Mucosa of rectum (tissue), 2 donors: Measurements from ENCODE around the gene CX3CR1.

Source experiments
- H3K27ac ChIP-seq, 2 donors: one replicate each; pipeline ENCODE4 v1.7.0; 2013; ENCODE audit warnings: inconsistent platforms in 2 of 2, low read depth in 2 of 2, low read length in 2 of 2
- H3K27me3 ChIP-seq, 2 donors: one replicate each; pipeline ENCODE4 v1.7.0; 2013; ENCODE audit warnings: low read length in 2 of 2; ENCODE audit not compliant: control insufficient read depth in 2 of 2, insufficient read depth in 2 of 2
- H3K36me3 ChIP-seq, 2 donors: one replicate each; pipeline ENCODE4 v1.7.0; 2013; ENCODE audit warnings: low read length in 2 of 2; ENCODE audit not compliant: control insufficient read depth in 2 of 2, insufficient read depth in 2 of 2
- H3K4me1 ChIP-seq, 2 donors: one replicate each; pipeline ENCODE4 v1.7.0; 2013; ENCODE audit warnings: low read length in 2 of 2, mild to moderate bottlenecking in 1 of 2; ENCODE audit not compliant: control insufficient read depth in 2 of 2, insufficient read depth in 2 of 2
- H3K4me3 ChIP-seq, 2 donors: one replicate each; pipeline ENCODE4 v1.7.0; 2013; ENCODE audit warnings: low read length in 2 of 2
- H3K9ac ChIP-seq, 2 donors: one replicate each; pipeline ENCODE4 v1.7.0; 2013; ENCODE audit warnings: low read length in 2 of 2, low read depth in 1 of 2, mild to moderate bottlenecking in 1 of 2
- H3K9me3 ChIP-seq, 2 donors: one replicate each; pipeline ENCODE4 v1.7.0; 2013; ENCODE audit warnings: low read length in 2 of 2; ENCODE audit not compliant: control insufficient read depth in 2 of 2
- donor health status: healthy.
- donor health status: Normal muscosa, but diverticular disease.

Gene CX3CR1

DNA sequence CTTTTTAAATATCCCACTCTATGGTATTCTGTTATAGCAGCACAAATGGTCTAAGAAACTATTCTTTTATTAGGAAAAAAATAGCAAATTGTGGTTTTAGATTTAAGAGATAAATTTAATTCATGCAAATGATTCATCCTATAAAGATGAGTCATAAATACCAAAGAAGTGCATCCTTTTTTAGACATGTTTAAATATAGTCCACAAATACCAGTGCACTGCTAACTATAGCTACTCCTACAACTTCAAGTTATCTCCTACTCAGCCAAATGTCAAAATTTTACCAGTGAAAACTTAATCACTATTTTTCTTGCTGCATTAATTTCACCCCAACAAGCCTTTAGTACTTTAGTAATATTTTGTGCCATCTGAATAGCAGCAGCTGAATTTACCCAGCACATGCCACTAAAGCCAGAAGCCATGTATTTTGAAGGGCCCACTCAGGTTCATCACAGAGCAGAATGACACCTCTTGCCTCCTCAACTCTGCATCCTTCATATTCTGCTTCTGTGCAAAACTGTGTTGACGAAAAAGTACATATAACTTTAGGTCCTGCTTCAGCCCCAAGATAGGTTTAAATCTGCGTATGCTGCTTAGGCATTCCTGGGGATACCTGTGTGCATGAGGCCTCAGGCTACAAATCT is 24.9 kb downstream of the CX3CR1 start:
- H3K4me1 ChIP-seq, result peaks cover 0 to under 1% of the 10 kb centered on the region in 2 donors
- H3K36me3 ChIP-seq, result no peaks in the 10 kb centered on the region
- H3K4me3 ChIP-seq, result no peak overlapping the region
- H3K9ac ChIP-seq, result no peak overlapping the region
- H3K27ac ChIP-seq, result no peak overlapping the region
- no peaks in the 10 kb centered on the region for H3K9me3 ChIP-seq
- H3K27me3 ChIP-seq, result peaks cover 0 to under 1% of the 10 kb centered on the region in 2 donors

DNA sequence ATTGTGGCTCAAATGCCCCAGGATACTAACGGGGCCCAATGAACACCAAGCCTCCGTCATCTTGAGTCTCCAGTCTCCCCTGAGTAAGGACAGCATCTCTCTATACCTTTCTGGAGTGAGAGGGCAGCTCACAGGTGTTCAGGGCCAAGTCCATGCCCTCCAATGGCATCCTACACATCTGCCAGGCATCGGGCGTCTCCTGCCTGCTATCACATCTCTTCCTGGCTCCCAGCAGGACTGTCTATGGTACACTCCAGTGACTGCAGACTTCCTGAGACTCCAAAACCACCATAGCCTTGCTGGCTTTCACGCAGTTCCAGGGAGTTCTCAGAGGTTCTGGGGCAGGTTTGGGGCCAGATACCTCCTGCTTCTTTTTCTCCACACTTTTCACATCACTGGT is 28.3 kb downstream of the CX3CR1 start:
- Histone ChIP-seq H3K9ac (no peak overlapping the region), H3K4me3 (no peak overlapping the region), H3K27ac (no peak overlapping the region), H3K9me3 (no peaks in the 10 kb centered on the region), H3K4me1 (peaks cover 0 to 2% of the 10 kb centered on the region in 2 donors), H3K27me3 (no peaks in the 10 kb centered on the region), H3K36me3 (no peaks in the 10 kb centered on the region)

DNA sequence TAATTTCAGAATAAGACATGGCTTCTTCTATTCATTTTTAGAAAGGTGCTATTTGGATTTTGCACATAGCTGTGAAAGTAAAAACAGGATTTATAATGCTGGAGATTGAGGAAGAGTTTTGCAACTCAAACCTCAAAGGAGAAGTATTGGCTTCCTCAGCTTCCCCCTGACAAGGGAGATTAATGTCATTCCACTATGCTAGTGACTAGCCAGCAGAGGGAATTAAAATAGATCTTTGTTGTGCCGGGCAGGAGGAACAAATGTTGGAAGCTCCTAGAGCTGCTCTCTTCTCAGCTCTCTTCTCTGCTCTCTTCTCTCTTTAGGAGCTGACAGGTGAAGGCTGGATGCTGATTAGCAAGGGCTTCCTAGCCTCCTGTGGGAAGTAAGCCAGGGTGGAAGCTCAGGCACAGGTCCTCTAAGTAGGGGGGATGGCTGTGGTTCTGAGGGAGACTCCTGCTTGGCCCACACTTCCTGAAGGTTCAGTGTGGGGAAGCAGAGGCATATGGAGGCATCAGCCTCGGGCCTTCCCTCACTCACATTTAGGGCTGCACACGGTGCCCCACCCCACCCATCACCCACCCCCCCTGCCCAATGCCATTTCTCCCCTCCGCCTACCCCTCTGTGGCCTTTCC is 29.6 kb downstream of the CX3CR1 start:
- H3K9me3 ChIP-seq, result no peaks in the 10 kb centered on the region
- H3K9ac ChIP-seq, result no peak overlapping the region
- no peak overlapping the region for H3K4me3 ChIP-seq
- H3K36me3 ChIP-seq, result no peaks in the 10 kb centered on the region
- H3K27ac ChIP-seq, result no peak overlapping the region
- peaks cover 0 to 2% of the 10 kb centered on the region in 2 donors for H3K4me1 ChIP-seq
- no peaks in the 10 kb centered on the region for H3K27me3 ChIP-seq

DNA sequence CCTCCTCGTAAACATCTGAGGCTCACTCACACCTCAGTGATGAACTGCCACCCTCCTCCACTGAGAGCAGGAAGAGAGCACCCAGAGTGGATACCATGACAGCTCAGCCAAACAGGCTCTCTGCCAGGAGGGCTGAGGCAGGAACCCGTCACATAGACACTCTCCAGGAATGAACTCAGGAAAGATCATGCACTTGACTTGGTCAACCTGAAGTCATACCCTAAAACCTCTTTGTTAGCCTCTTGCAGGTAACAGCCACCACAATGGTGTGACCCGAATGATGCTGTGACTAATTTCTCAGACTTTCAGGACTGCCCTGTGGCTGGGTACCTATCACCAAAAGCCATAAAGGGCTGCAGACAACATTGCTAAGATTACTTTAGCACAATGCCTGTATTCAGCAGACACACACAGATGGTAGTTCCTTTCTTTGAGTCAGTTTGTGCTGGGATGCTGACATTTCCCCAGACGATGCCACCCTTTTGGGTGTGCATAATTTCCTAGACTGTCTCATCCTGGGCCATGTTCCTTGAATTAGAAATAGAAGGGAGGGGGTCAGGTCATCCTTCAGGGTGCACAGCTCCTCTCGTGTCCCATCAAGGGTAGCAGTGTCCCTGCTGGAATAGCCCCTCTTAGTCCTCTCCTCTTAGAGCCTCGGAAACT is 30.3 kb downstream of the CX3CR1 start:
- peaks cover 0 to 2% of the 10 kb centered on the region in 2 donors for H3K4me1 ChIP-seq
- H3K9me3 ChIP-seq, result no peaks in the 10 kb centered on the region
- no peak overlapping the region for H3K4me3 ChIP-seq
- no peak overlapping the region for H3K27ac ChIP-seq
- H3K9ac ChIP-seq, result no peak overlapping the region
- H3K36me3 ChIP-seq, result no peaks in the 10 kb centered on the region
- peaks cover 0 to 2% of the 10 kb centered on the region in 2 donors for H3K27me3 ChIP-seq

DNA sequence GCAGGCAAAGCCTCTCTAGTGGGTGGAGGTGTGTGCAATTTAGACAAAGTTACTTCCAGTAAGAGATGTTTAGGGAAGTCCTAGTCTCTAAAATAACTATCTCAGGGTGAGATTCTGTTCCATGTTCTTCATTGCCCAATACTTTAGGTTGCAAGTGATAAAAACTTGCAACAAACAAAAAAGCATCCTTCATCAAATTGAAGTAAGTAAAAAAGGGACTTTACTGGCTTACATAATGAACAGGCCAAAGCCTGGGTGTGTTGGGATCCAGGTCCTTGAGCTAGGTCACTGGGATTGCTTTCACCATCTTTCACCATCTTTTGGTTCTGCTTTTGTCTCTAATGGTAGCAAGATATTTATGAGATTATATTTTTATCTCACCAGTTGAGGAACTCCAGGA is 38.3 kb downstream of the CX3CR1 start:
- Histone ChIP-seq H3K4me3 (no peak overlapping the region), H3K9ac (no peak overlapping the region), H3K27me3 (peaks cover 5% of the 10 kb centered on the region in 2 donors), H3K4me1 (no peaks in the 10 kb centered on the region), H3K9me3 (no peaks in the 10 kb centered on the region), H3K27ac (no peak overlapping the region), H3K36me3 (no peaks in the 10 kb centered on the region)

DNA sequence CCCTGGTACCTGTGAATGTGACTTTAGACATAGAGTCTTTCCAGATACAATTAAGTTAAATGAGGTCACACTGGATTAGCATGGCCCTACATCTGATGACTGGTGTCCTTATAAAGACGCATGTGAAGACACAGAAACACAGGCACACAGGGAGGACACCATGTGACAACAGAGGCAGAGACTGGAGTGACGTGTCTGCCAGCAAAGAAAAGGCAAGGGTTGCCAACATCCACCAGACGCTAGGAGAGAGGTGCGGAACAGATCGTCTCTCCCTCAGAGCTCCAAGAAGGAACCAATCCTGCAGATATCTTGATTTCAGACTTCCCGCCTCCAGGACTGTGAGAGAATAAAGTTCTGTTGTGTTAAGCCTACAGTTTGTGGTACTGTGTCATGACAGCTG is 42.8 kb downstream of the CX3CR1 start:
- Histone ChIP-seq H3K36me3 (no peaks in the 10 kb centered on the region), H3K9me3 (no peaks in the 10 kb centered on the region), H3K4me3 (no peak overlapping the region), H3K9ac (no peak overlapping the region), H3K27ac (no peak overlapping the region), H3K4me1 (peaks cover 0 to 3% of the 10 kb centered on the region in 2 donors), H3K27me3 (peaks cover 2 to 5% of the 10 kb centered on the region in 2 donors)

DNA sequence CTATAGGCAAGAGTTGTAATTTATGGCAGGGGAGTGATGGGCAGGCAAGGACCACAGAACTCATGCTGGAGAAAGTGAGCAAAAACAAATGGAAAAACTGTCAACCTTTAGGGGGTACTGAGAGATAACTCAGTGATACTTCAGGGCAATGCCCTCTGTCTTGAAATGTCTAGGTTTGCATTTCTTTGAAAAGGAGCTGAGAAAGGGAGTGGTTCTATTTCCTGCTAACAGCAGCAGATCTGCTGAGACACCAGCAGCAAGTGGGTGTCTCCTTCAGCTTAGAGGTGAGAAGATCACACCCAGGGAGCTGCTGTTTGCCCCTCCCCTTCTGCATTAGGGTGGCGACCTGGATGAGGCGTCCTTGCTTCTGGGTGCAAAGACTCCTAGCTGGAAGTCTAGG is 45.2 kb downstream of the CX3CR1 start:
- Histone ChIP-seq H3K27me3 (peaks cover 2 to 5% of the 10 kb centered on the region in 2 donors), H3K9me3 (no peaks in the 10 kb centered on the region), H3K27ac (no peak overlapping the region), H3K36me3 (no peaks in the 10 kb centered on the region), H3K4me1 (peaks cover 0 to 3% of the 10 kb centered on the region in 2 donors), H3K9ac (no peak overlapping the region), H3K4me3 (no peak overlapping the region)

DNA sequence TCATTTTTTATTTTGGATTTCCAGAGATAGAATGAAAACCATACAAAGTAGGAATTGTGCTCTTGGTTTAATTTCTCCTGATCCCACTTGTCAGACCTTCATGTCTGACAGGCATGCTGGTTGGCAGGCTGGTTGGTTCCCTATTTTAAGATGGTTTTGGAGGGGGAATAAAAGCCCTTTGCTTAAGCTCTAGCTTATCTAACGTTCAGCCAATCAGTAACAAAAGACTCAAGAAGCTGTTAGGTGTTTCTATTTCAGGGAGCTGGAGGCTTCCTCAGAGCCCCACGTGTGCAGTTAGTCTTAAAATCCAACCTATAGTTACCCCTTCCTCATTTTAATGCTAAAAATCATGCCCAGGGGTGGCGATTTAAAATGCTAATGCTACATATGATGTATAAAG is 47.0 kb downstream of the CX3CR1 start:
- Histone ChIP-seq H3K4me1 (peaks cover 0 to 3% of the 10 kb centered on the region in 2 donors), H3K9ac (no peak overlapping the region), H3K27ac (no peak overlapping the region)

DNA sequence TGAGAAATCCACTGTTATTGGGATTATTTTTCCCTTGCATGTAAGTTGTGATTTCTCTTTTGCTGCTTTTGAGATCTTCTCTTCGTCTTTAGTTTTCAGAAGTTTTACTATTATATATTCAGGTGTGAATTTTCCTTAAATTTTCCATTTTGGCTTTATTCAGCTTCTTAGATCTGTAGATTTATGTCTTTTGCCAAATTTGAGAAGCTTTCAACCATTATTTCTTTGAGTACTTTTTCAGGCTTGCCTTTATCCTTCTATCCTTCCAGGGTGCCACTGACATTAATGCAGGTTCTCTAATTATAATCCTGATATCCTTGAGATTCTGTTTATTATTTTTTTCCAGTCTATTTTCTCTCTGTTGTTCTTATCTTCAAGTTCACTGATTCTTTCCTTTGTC is 49.4 kb downstream of the CX3CR1 start:
- H3K4me3 ChIP-seq, result no peak overlapping the region
- H3K9ac ChIP-seq, result no peak overlapping the region
- no peak overlapping the region for H3K27ac ChIP-seq
- H3K36me3 ChIP-seq, result no peaks in the 10 kb centered on the region
- H3K4me1 ChIP-seq, result peaks cover 0 to 3% of the 10 kb centered on the region in 2 donors
- no peaks in the 10 kb centered on the region for H3K27me3 ChIP-seq
- H3K9me3 ChIP-seq, result no peaks in the 10 kb centered on the region

More for the DNA sequence above, 47.0 kb downstream of the CX3CR1 start:
- peaks cover 2 to 5% of the 10 kb centered on the region in 2 donors for H3K27me3 ChIP-seq
- H3K9me3 ChIP-seq, result no peaks in the 10 kb centered on the region
- no peak overlapping the region for H3K4me3 ChIP-seq
- H3K36me3 ChIP-seq, result no peaks in the 10 kb centered on the region

DNA sequence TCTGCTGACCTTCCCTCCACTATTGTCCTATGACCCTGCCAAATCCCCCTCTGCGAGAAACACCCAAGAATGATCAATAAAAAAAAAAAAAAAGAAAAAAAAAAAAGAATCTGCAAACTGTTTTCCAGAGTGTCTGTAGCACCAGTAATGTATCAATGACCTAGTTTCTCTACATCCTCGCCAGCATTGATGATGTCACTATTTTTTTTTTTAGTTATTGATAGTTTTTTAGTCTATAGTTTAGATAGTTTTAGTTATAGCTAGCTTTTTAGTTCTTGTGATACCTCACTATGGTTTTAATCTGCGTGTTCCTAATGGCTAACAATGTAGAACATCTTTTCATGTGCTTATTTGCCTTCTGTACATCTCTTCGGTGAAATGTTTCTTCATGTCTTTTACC is 51.3 kb downstream of the CX3CR1 start:
- no peak overlapping the region for H3K9ac ChIP-seq
- H3K27me3 ChIP-seq, result no peaks in the 10 kb centered on the region
- H3K4me3 ChIP-seq, result no peak overlapping the region
- no peaks in the 10 kb centered on the region for H3K9me3 ChIP-seq
- no peaks in the 10 kb centered on the region for H3K36me3 ChIP-seq
- H3K4me1 ChIP-seq, result no peaks in the 10 kb centered on the region
- no peak overlapping the region for H3K27ac ChIP-seq
